GM06990 (cell line): ENCODE data around the gene ELK4.

Experiments used
- DNase-seq: peaks from one replicate; pipeline ENCODE4 v3.0.0-alpha.2; 2011; ENCODE audit not compliant: insufficient read length; ENCODE audit errors: extremely low read depth
- H3K27me3 ChIP-seq: replicated peaks from 2 replicates; pipeline ENCODE4 v1.6.0; 2011; ENCODE audit warnings: low read length; ENCODE audit not compliant: control insufficient read depth, insufficient read depth
- H3K36me3 ChIP-seq: 2 replicates; pipeline ENCODE4 v1.5.1; 2011; ENCODE audit warnings: low read length; ENCODE audit not compliant: control insufficient read depth, insufficient read depth
- H3K4me3 ChIP-seq: replicated peaks from 2 replicates; pipeline ENCODE4 v1.5.1; 2011; ENCODE audit warnings: low read depth, mild to moderate bottlenecking, control low read depth, low read length
- TF ChIP-seq, protein P1 (sequence below): IDR thresholded peaks from 2 replicates; pipeline ENCODE4 v1.5.1; 2011; ENCODE audit warnings: low read length, control low read depth, mild to moderate bottlenecking, inconsistent platforms; ENCODE audit not compliant: insufficient read depth, poor library complexity, severe bottlenecking

The ELK4 gene

DNA sequence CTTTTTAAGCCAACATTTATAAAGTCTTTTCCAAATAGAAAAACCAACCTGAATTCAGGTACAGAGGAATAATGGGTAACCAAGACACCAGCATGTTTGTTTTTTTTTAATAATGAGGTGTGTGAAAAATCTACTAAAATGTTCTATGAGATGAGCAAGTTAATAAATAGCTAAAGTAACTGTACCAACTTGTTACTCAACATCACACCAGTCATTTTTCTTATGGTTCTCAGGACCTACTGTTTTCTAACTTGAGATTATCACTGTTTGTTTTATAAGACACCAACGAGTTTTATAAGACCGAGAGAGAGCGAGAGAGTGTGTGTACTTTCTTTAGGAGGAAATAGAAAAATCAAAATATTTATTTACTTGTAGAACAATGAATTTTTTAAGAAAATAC is 12.4 kb downstream of the ELK4 start:
- Histone ChIP-seq H3K4me3 (no peak overlapping the region), H3K36me3 (peaks cover 11% of the 10 kb centered on the region), H3K27me3 (no peaks in the 10 kb centered on the region)
- no peak for DNase-seq
- TF ChIP-seq, protein P1, sequence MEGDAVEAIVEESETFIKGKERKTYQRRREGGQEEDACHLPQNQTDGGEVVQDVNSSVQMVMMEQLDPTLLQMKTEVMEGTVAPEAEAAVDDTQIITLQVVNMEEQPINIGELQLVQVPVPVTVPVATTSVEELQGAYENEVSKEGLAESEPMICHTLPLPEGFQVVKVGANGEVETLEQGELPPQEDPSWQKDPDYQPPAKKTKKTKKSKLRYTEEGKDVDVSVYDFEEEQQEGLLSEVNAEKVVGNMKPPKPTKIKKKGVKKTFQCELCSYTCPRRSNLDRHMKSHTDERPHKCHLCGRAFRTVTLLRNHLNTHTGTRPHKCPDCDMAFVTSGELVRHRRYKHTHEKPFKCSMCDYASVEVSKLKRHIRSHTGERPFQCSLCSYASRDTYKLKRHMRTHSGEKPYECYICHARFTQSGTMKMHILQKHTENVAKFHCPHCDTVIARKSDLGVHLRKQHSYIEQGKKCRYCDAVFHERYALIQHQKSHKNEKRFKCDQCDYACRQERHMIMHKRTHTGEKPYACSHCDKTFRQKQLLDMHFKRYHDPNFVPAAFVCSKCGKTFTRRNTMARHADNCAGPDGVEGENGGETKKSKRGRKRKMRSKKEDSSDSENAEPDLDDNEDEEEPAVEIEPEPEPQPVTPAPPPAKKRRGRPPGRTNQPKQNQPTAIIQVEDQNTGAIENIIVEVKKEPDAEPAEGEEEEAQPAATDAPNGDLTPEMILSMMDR = no peak

DNA sequence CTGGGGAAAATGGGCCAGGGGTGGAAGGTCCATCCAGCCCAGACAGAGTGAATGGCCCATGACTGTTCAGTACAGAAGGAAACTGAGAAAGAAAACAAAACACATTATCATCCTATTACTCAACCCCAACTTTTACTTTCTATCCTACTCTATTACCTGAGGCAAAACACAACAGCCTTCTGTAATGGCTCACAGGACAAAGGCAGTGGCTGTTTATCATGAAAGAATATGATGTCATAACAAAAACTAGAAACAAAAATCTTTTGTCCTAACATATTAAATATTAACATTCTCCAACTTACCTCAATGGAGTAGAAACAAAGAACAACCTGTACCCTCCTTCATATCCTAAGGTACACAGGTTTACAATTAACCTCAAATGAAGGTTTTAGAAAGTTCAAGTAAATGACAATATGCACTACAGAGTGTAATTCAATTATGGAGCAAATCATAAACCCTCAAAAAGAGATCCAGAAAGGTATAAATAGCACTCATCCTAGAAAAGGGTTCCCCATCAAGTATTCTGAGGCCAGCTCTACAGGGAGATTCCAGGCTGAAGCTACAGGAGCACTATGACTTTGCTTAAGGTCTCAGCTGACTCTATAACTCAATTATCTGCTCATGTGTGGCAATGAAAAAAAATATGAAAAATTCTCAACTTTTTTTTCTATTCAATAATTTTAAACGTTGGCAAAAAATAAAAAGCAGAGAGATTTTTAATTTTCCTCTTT is 15.1 kb downstream of the ELK4 start:
- TF ChIP-seq, protein P1 = no peak
- Histone ChIP-seq H3K27me3 (no peaks in the 10 kb centered on the region), H3K36me3 (peaks cover 11% of the 10 kb centered on the region), H3K4me3 (no peak overlapping the region)
- no peak for DNase-seq

GRCh38 chr1:205615789-205616188 is 16.0 kb downstream of the ELK4 start:
- no peak overlapping the region for H3K4me3 ChIP-seq
- H3K36me3 ChIP-seq = peaks cover 11% of the 10 kb centered on the region
- no peaks in the 10 kb centered on the region for H3K27me3 ChIP-seq
- TF ChIP-seq, protein P1 = no peak
- DNase-seq = no peak

DNA sequence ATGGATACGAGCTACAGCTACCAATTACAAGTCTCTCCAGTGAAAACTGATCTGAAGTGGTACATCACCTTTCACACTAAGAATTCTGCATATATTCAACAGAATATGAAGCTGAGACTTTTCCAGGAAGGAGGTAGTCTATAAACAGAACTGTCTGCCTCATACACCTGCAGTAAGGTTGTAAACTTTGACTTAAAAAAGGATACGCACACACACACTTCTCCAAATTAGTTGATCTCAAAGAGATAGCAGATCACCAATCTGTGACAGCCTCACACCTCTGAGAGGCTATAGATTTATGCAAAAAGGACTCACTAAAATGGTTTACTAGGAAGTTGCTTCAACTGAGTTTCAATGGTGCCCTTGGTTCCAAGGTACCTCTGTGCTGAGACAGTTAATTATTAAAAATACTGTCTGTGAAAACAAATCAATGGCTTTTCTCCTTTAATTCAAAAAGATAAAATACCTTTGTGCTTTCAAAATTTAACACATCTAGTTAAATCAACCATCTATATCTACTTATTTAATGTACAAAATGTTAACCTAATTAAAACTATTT is 17.9 kb downstream of the ELK4 start:
- H3K4me3 ChIP-seq = no peak overlapping the region
- H3K36me3 ChIP-seq = peaks cover 5% of the 10 kb centered on the region

GRCh38 chr1:205612556-205612955 is 19.3 kb downstream of the ELK4 start:
- TF ChIP-seq, protein P1 = no peak
- H3K27me3 ChIP-seq = no peaks in the 10 kb centered on the region
- no peak overlapping the region for H3K4me3 ChIP-seq
- H3K36me3 ChIP-seq = peaks cover 1% of the 10 kb centered on the region; the same call in 1 of the 2 replicates
- no peak for DNase-seq

More for the DNA sequence above, 17.9 kb downstream of the ELK4 start:
- TF ChIP-seq, protein P1 = no peak
- no peak for DNase-seq
- H3K27me3 ChIP-seq = no peaks in the 10 kb centered on the region
